Measurements from ENCODE around the gene SVOP.

- TF ChIP-seq POLR2A (IDR thresholded peaks at IDR 0.05) (no peak), CTCF (IDR thresholded peaks at IDR 0.05) (no peak)
Observed at GRCh38 chr12:108890208-108890607, 130.7 kb downstream of the SVOP start.

All from body of pancreas (tissue), 4 donors.